ENCODE data around the gene NT5DC4.

GRCh38 chr2:112776113-112776512, 55.3 kb downstream of the NT5DC4 start:
- TF ChIP-seq TBP (IDR thresholded peaks at IDR 0.05; ENCODE audit: low read depth, low read length), result no peak
- no peak for TF ChIP-seq TAF7 (optimal IDR thresholded peaks at IDR 0.05; ENCODE audit: borderline replicate concordance, low read depth, low read length)
- no peak for TF ChIP-seq CTCF (IDR thresholded peaks at IDR 0.05; ENCODE audit: control extremely low read depth in 1 of 3, insufficient read depth in 1 of 3, low read depth in 1 of 3, low read length in 3 of 3)
- no peak for TF ChIP-seq CBX5 (IDR thresholded peaks at IDR 0.05; ENCODE audit: low read depth, low read length)
- TF ChIP-seq CEBPB (IDR thresholded peaks at IDR 0.05; ENCODE audit: low read depth, low read length), result no peak
- no peak for TF ChIP-seq POLR2A (IDR thresholded peaks at IDR 0.05; ENCODE audit: control extremely low read depth in 1 of 2, low read depth in 2 of 2, low read length in 2 of 2)
- no peak for TF ChIP-seq GABPA (IDR thresholded peaks at IDR 0.05; ENCODE audit: borderline replicate concordance, insufficient read depth, low read length)
- TF ChIP-seq EZH2 (IDR thresholded peaks at IDR 0.05; ENCODE audit: low read depth, low read length, severe bottlenecking), result no peak
- TF ChIP-seq MAX (IDR thresholded peaks at IDR 0.05), result no peak
- no peak for TF ChIP-seq RAD21 (IDR thresholded peaks at IDR 0.05 in 1 of 2, conservative IDR thresholded peaks at IDR 0.05 in 1 of 2; ENCODE audit: low read depth in 2 of 2, low read length in 2 of 2)
- TF ChIP-seq POLR2AphosphoS5 (IDR thresholded peaks at IDR 0.05; ENCODE audit: low read depth, low read length), result no peak
- no peak for TF ChIP-seq CREB1 (IDR thresholded peaks at IDR 0.05)

Measured in H1 (cell line).